Glutamatergic neuron (in vitro differentiated cells): ENCODE data around the gene PRKCE. TPM values are rescaled to one million over a fixed set of nuclear protein-coding genes. Genes with fewer than 3 reads are reported as not detected.

Source experiments
- DNase-seq: peaks from one replicate; pipeline ENCODE4 v3.0.0; 2022
- H3K27ac Mint-ChIP-seq: one replicate; pipeline ENCODE4 v1.8.0; 2020; ENCODE audit warnings: mild to moderate bottlenecking, mixed read lengths, inconsistent platforms; ENCODE audit not compliant: unreplicated experiment
- H3K27me3 Mint-ChIP-seq: one replicate; pipeline ENCODE4 v1.8.0; 2020; ENCODE audit warnings: mild to moderate bottlenecking, moderate library complexity, mixed read lengths, inconsistent platforms; ENCODE audit not compliant: unreplicated experiment
- H3K36me3 Mint-ChIP-seq: one replicate; pipeline ENCODE4 v1.8.0; 2020; ENCODE audit warnings: mild to moderate bottlenecking, mixed read lengths, inconsistent platforms; ENCODE audit not compliant: unreplicated experiment
- H3K4me1 Mint-ChIP-seq: one replicate; pipeline ENCODE4 v1.8.0; 2020; ENCODE audit warnings: mild to moderate bottlenecking, low read depth, mixed read lengths, inconsistent platforms; ENCODE audit not compliant: unreplicated experiment
- H3K4me3 Mint-ChIP-seq: one replicate; pipeline ENCODE4 v1.8.0; 2020; ENCODE audit warnings: mild to moderate bottlenecking, mixed read lengths, inconsistent platforms; ENCODE audit not compliant: unreplicated experiment
- H3K9me3 Mint-ChIP-seq: one replicate; pipeline ENCODE4 v1.8.0; 2020; ENCODE audit warnings: mild to moderate bottlenecking, moderate library complexity, mixed read lengths, inconsistent platforms; ENCODE audit not compliant: unreplicated experiment
- total RNA-seq: library from RNA; stranded (reverse); fragmentation: NEBNext Ultra II Directional; extraction: Animal tissue kit (Norgen Biotek cat#: 25700); gene quantifications from one replicate; pipeline ENCODE4 v1.2.1, GENCODE V29; 2021; ENCODE audit not compliant: unreplicated experiment
- TF ChIP-seq, protein P1 (sequence below): fragments of 200-600 bp; sonication (generic); IDR thresholded peaks from one replicate; pipeline ENCODE4 v1.5.0; 2021; ENCODE audit not compliant: partially characterized antibody, unreplicated experiment

Gene PRKCE
- total RNA-seq, 1 donor from 2014 or later, result 74.8 TPM

GRCh38 chr2:46130511-46130910, 479.0 kb downstream of the PRKCE start:
- H3K27me3 Mint-ChIP-seq, result peaks cover 1% of the 10 kb centered on the region
- peaks cover 4% of the 10 kb centered on the region for H3K9me3 Mint-ChIP-seq
- peaks cover 2% of the 10 kb centered on the region for H3K4me1 Mint-ChIP-seq
- H3K4me3 Mint-ChIP-seq, result no peak overlapping the region
- TF ChIP-seq, protein P1, sequence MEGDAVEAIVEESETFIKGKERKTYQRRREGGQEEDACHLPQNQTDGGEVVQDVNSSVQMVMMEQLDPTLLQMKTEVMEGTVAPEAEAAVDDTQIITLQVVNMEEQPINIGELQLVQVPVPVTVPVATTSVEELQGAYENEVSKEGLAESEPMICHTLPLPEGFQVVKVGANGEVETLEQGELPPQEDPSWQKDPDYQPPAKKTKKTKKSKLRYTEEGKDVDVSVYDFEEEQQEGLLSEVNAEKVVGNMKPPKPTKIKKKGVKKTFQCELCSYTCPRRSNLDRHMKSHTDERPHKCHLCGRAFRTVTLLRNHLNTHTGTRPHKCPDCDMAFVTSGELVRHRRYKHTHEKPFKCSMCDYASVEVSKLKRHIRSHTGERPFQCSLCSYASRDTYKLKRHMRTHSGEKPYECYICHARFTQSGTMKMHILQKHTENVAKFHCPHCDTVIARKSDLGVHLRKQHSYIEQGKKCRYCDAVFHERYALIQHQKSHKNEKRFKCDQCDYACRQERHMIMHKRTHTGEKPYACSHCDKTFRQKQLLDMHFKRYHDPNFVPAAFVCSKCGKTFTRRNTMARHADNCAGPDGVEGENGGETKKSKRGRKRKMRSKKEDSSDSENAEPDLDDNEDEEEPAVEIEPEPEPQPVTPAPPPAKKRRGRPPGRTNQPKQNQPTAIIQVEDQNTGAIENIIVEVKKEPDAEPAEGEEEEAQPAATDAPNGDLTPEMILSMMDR, result no peak
- peaks cover 11% of the 10 kb centered on the region for H3K36me3 Mint-ChIP-seq
- no peak overlapping the region for H3K27ac Mint-ChIP-seq
- DNase-seq, result no peak

DNA sequence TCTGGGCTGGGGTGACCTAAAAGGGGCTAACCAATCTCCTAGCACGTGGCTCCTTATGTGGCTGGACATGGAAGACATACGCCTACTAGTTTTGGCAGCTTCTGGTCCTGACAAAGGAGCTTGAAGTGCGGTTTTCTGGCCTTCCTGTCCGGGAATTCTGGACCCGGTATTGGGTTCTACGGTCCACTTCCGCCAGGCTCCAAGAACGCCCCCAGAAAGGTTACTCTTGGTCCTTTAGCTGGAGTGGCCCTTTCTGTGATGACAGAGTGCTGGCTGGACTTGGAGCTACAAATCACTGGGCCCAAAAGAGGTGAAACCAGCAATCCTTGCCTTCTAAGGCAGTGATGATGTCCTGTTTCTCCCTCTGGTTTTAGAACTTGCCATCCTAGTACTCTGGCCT, 481.5 kb downstream of the PRKCE start:
- peaks cover 4% of the 10 kb centered on the region for H3K9me3 Mint-ChIP-seq
- TF ChIP-seq, protein P1, result no peak
- DNase-seq, result no peak
- H3K4me3 Mint-ChIP-seq, result no peak overlapping the region
- peaks cover 2% of the 10 kb centered on the region for H3K4me1 Mint-ChIP-seq
- H3K27ac Mint-ChIP-seq, result no peak overlapping the region
- peaks cover 4% of the 10 kb centered on the region for H3K27me3 Mint-ChIP-seq
- H3K36me3 Mint-ChIP-seq, result peaks cover 11% of the 10 kb centered on the region

GRCh38 chr2:46134531-46135227, 483.2 kb downstream of the PRKCE start:
- no peak overlapping the region for H3K27ac Mint-ChIP-seq
- TF ChIP-seq, protein P1, result no peak
- H3K4me1 Mint-ChIP-seq, result peaks cover 2% of the 10 kb centered on the region
- no peak for DNase-seq
- H3K4me3 Mint-ChIP-seq, result no peak overlapping the region
- peaks cover 4% of the 10 kb centered on the region for H3K9me3 Mint-ChIP-seq
- peaks cover 11% of the 10 kb centered on the region for H3K36me3 Mint-ChIP-seq
- H3K27me3 Mint-ChIP-seq, result peaks cover 3% of the 10 kb centered on the region

DNA sequence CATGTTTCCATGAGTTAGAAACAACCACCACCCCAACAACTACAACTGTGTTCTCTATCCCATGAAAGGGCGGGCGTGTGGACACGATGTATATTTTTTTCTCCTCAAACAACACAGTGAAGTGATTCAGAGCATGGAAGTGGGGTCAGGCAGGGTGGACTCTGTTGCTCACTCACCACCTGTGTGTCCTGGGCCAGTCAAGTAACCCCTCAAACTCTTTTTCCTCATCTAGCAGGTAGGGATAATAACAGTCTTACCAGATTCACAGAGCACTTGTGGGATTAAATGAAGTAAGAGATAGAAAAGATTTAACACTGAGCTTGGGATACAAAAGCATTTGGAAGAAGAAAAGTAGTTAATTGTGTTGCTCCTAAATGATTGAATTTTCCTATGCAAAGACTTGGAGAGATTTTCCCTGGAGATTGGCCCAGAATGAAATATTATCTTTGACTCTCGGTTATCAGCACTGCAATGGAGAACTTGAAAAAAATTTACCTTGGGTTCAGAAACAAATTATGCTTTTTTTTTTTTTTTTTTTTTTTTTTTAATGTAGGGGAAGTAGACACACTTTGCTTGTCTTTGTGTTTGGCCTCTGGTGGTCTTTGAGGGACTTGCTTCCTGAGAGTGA, 483.9 kb downstream of the PRKCE start:
- Mint-ChIP-seq H3K4me1 (peaks cover 2% of the 10 kb centered on the region), H3K27ac (no peak overlapping the region), H3K36me3 (peaks cover 11% of the 10 kb centered on the region), H3K27me3 (peaks cover 3% of the 10 kb centered on the region), H3K4me3 (no peak overlapping the region), H3K9me3 (peaks cover 4% of the 10 kb centered on the region)
- DNase-seq, result no peak
- TF ChIP-seq, protein P1, result no peak

DNA sequence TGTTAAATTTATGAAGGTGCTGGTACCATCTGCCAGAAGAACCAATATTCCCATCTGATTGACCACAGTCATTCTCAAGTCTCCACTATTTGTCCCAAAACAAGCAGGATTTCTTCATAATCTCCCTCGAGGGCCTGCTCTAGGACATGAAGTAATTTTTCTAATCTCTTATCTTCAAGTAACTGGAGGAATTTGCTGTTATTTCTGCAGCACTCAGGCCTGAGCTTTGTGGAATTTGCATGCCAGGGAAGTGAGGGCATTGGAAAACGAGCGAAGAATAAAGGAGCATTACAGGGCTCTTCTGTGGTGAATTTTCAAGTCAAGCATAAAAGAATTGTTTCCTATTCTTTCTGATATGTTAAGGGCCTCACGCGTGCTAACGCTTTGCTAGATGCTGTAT, 484.5 kb downstream of the PRKCE start:
- no peak overlapping the region for H3K4me3 Mint-ChIP-seq
- H3K27ac Mint-ChIP-seq, result no peak overlapping the region
- H3K36me3 Mint-ChIP-seq, result peaks cover 11% of the 10 kb centered on the region
- peaks cover 3% of the 10 kb centered on the region for H3K27me3 Mint-ChIP-seq
- TF ChIP-seq, protein P1, result no peak
- DNase-seq, result no peak
- peaks cover 4% of the 10 kb centered on the region for H3K9me3 Mint-ChIP-seq
- peaks cover 2% of the 10 kb centered on the region for H3K4me1 Mint-ChIP-seq
